GM12878 (cell line): Measurements from ENCODE around the gene DCTN1. TPM values are rescaled to one million over a fixed set of nuclear protein-coding genes. Genes with fewer than 3 reads are reported as not detected.

Experiments used
- ATAC-seq: fragments of 200-7000 bp; cut with Tn5 transposase; 3 replicates; pipeline ENCODE4 v1.9.1; 2020; ENCODE audit warnings: mild to moderate bottlenecking, moderate library complexity
- BruUV-seq: library from RNA; stranded (reverse); fragments of 400-500 nt; replicated peaks from 2 replicates; lab custom pipeline; 2021; lab: Mats Ljungman, UMichigan
- CTCF ChIA-PET: fragments of 300-600 bp; sonication (Branson Sonifier 250); formaldehyde crosslinking; extraction: SDS; loops from one replicate; lab custom pipeline; 2021; ENCODE audit warnings: inconsistent platforms; lab: Yijun Ruan, JAX
- POLR2A ChIA-PET: fragments of 350-600 bp; formaldehyde crosslinking; extraction: SDS; loops from one replicate; lab custom pipeline; 2021; ENCODE audit warnings: inconsistent platforms; lab: Charles Lee
- RAD21 ChIA-PET: fragments of 300-600 bp; sonication (Branson Sonifier 250); formaldehyde crosslinking; loops from one replicate; lab custom pipeline; 2023; ENCODE audit warnings: antibody characterized with exemption; ENCODE audit not compliant: unreplicated experiment; lab: Charles Lee
- SMC1A ChIA-PET: fragments of 300-600 bp; sonication (Branson Sonifier 250); formaldehyde crosslinking; loops from one replicate; lab custom pipeline; 2023; ENCODE audit not compliant: unreplicated experiment, uncharacterized antibody; lab: Charles Lee
- DNase-seq: peaks from one replicate; pipeline ENCODE4 v3.0.0-alpha.2; 2011; ENCODE audit warnings: low read depth, low spot score
- FAIRE-seq: peaks from 3 replicates; lab custom pipeline; 2011; peaks lifted over from hg19 to GRCh38; lab: Jason Lieb, UNC
- H2AFZ ChIP-seq: 2 replicates; pipeline ENCODE4 v1.6.0; 2011; ENCODE audit warnings: low read depth, low read length, control low read depth; ENCODE audit not compliant: control insufficient read depth
- H3K27ac ChIP-seq: 2 replicates; pipeline ENCODE4 v1.5.1; 2011; ENCODE audit warnings: control low read depth; ENCODE audit not compliant: control insufficient read depth, insufficient read depth
- H3K27me3 ChIP-seq, 2 experiments: replicated peaks in 1 of 2; 2 replicates each; pipeline versions ENCODE4 v1.6.0 to v1.6.1; 2011; ENCODE audit warnings: low read length in 1 of 2; ENCODE audit not compliant: control insufficient read depth in 2 of 2, insufficient read depth in 2 of 2
- H3K36me3 ChIP-seq, 2 experiments: 2 replicates each; pipeline ENCODE4 v1.5.1; 2011; ENCODE audit warnings: low read length in 1 of 2; ENCODE audit not compliant: control insufficient read depth in 2 of 2, insufficient read depth in 2 of 2
- H3K4me1 ChIP-seq: 2 replicates; pipeline ENCODE4 v1.6.1; 2011; ENCODE audit warnings: mild to moderate bottlenecking, low read length, moderate library complexity, mixed read lengths; ENCODE audit not compliant: control insufficient read depth, insufficient read depth
- H3K4me2 ChIP-seq: 2 replicates; pipeline ENCODE4 v1.6.0; 2011; ENCODE audit warnings: control low read depth; ENCODE audit not compliant: control insufficient read depth, insufficient read depth
- H3K4me3 ChIP-seq: fragments of 200-600 bp; sonication (generic); 2 replicates; pipeline ENCODE4 v1.5.1; 2016
- H3K79me2 ChIP-seq: 2 replicates; pipeline ENCODE4 v1.6.0; 2011; ENCODE audit warnings: low read length; ENCODE audit not compliant: control insufficient read depth, insufficient read depth
- H3K9ac ChIP-seq: 2 replicates; pipeline ENCODE4 v1.8.0; 2011; ENCODE audit warnings: low read length, control low read depth, mixed read lengths; ENCODE audit not compliant: control insufficient read depth, insufficient read depth
- H3K9me3 ChIP-seq: replicated peaks from 3 replicates; pipeline ENCODE4 v1.5.1; 2011; ENCODE audit warnings: mild to moderate bottlenecking, low read length; ENCODE audit not compliant: control insufficient read depth, insufficient read depth
- H4K20me1 ChIP-seq: 2 replicates; pipeline ENCODE4 v1.6.0; 2011; ENCODE audit not compliant: control insufficient read depth, insufficient read depth
- ASH2L ChIP-seq: fragments of 300-600, 200-600 bp; sonication (generic); IDR thresholded peaks from 2 replicates; pipeline ENCODE4 v1.6.1; 2017; ENCODE audit warnings: low read depth, mild to moderate bottlenecking, borderline replicate concordance
- BMI1 ChIP-seq: fragments of 450-650 bp; IDR thresholded peaks from 2 replicates; pipeline ENCODE4 v1.6.1; 2016; ENCODE audit warnings: mild to moderate bottlenecking, moderate library complexity, borderline replicate concordance
- CBFB ChIP-seq: IDR thresholded peaks from 2 replicates; pipeline ENCODE4 v1.6.1; 2016; ENCODE audit warnings: antibody characterized with exemption, low read depth
- HDGF ChIP-seq: fragments of 450-650 bp; IDR thresholded peaks from 2 replicates; pipeline ENCODE4 v1.6.1; 2016; ENCODE audit warnings: antibody characterized with exemption
- KDM1A ChIP-seq: fragments of 200-600 bp; sonication (generic); IDR thresholded peaks from 2 replicates; pipeline ENCODE4 v1.6.1; 2016; ENCODE audit warnings: borderline replicate concordance
- MYB ChIP-seq: fragments of 150-350 bp; IDR thresholded peaks from 2 replicates; pipeline ENCODE4 v1.6.1; 2014; ENCODE audit warnings: mild to moderate bottlenecking, low read depth, low read length, borderline replicate concordance
- NR2C2 ChIP-seq: IDR thresholded peaks from 2 replicates; pipeline ENCODE4 v1.6.1; 2011; ENCODE audit warnings: borderline replicate concordance, low read depth; ENCODE audit not compliant: control insufficient read depth, insufficient read length
- RAD21 ChIP-seq: IDR thresholded peaks from 2 replicates; pipeline ENCODE4 v1.6.1; 2011; ENCODE audit warnings: mild to moderate bottlenecking, low read depth, low read length, moderate library complexity; ENCODE audit not compliant: insufficient read depth
- TBL1XR1 ChIP-seq: IDR thresholded peaks from 2 replicates; pipeline ENCODE4 v1.6.1; 2012; ENCODE audit warnings: low read depth, low read length, improper control_type of control experiment
- TCF3 ChIP-seq: IDR thresholded peaks from 2 replicates; pipeline ENCODE4 v1.6.1; 2012; ENCODE audit warnings: low read depth, mild to moderate bottlenecking, low read length, borderline replicate concordance; ENCODE audit not compliant: insufficient read depth
- YBX1 ChIP-seq: fragments of 450-650 bp; IDR thresholded peaks from 2 replicates; pipeline ENCODE4 v1.6.1; 2016; ENCODE audit warnings: antibody characterized with exemption
- ZZZ3 ChIP-seq: IDR thresholded peaks from 2 replicates; pipeline ENCODE4 v1.6.1; 2011; ENCODE audit warnings: low read depth; ENCODE audit not compliant: control insufficient read depth, insufficient read length
- WGBS: methylation state at CpG from one replicate; pipeline ENCODE4 v1.1.6; 2016; ENCODE audit warnings: low lambda C conversion rate; ENCODE audit not compliant: insufficient replicate concordance, insufficient coverage; ENCODE audit errors: missing lambda C conversion rate; 5-methylcytosine and 5-hydroxymethylcytosine counted together
- in situ Hi-C: fragments of 300-500 bp; cut with MboI; formaldehyde crosslinking; loops from 9 replicates; pipeline ENCODE4 v1.14.3; 2018; ENCODE audit warnings: mixed read lengths
- intact Hi-C: fragments of 100-400 bp; cut with micrococcal nuclease; formaldehyde crosslinking; loops from one replicate; pipeline ENCODE4 v1.14.2; 2022; ENCODE audit not compliant: unreplicated experiment
- polyA plus RNA-seq, 11 experiments: library from polyadenylated mRNA; depleted of rRNA in 4 of 11; unstranded in 6 of 11; stranded (reverse) in 5 of 11; fragments of >200 nt; fragmentation: Nextera tagmentation in 4 of 11; fragmentation: Illumina TruSeq in 1 of 11; extraction: Ambion mirVana in 4 of 11; extraction: Trizol in 1 of 11; gene quantifications; 1 replicate in 1 of 11; 2 replicates in 10 of 11; pipeline versions ENCODE4 v1.2.1 to v1.2.3, GENCODE V29; 2011 to 2016; ENCODE audit warnings: inconsistent platforms in 2 of 11, missing spikeins in 2 of 11, low read depth in 1 of 11
- total RNA-seq, 4 experiments: library from RNA; depleted of rRNA in 3 of 4; stranded (reverse); fragments of >200 nt in 3 of 4; fragmentation: Illumina TruSeq in 1 of 4; extraction: Trizol in 1 of 4; gene quantifications; 2 replicates each; pipeline versions ENCODE4 v1.2.1 to v1.2.3, GENCODE V29; 2013 to 2021

The DCTN1 gene
- total and polyA plus RNA-seq, 10 of the 15 experiments (the other 5 are each of a cell fraction or from before 2014, with no cell fraction given), result 44.1 to 116 (median 64.8) TPM

- Histone ChIP-seq H3K27me3 (no peaks in the 10 kb centered on the region), H3K4me1 (no peaks in the 10 kb centered on the region; the same call in 1 of the 2 replicates), H3K9ac (no peak overlapping the region), H3K27ac (no peak overlapping the region), H3K4me2 (no peak overlapping the region), H3K79me2 (peaks cover 15% of the 10 kb centered on the region), H3K4me3 (no peak overlapping the region), H3K9me3 (no peaks in the 10 kb centered on the region), H3K36me3 (no peaks in the 10 kb centered on the region; a peak in 1 of 4 replicates), H2AFZ (no peak overlapping the region), H4K20me1 (peaks cover 9% of the 10 kb centered on the region; the same call in 1 of the 2 replicates)
- in situ Hi-C loops (no loop called here), intact Hi-C loops (no loop called here)
- ChIA-PET CTCF (no interaction called here), POLR2A (no interaction called here), RAD21 (no interaction called here), SMC1A (no interaction called here)
- no TSS peak for BruUV-seq
- TF ChIP-seq CBFB, result no peak
- TF ChIP-seq HDGF, result no peak
- no peak for TF ChIP-seq TBL1XR1
- DNase-seq, result no peak
- 89% methylated on average over 3 of the region's 3 CpGs for WGBS
- FAIRE-seq, result no peak
- ATAC-seq, result no peak
Observed at GRCh38 chr2:74384051-74384450, 3.9 kb upstream of the DCTN1 start.

- Histone ChIP-seq H3K4me1 (no peaks in the 10 kb centered on the region; the same call in 1 of the 2 replicates), H3K27me3 (no peaks in the 10 kb centered on the region), H3K79me2 (peaks cover 13% of the 10 kb centered on the region), H3K36me3 (no peaks in the 10 kb centered on the region; a peak in 2 of 4 replicates), H3K9me3 (no peaks in the 10 kb centered on the region), H3K4me2 (no peak overlapping the region), H2AFZ (no peak overlapping the region), H3K27ac (no peak overlapping the region), H4K20me1 (peaks cover 10% of the 10 kb centered on the region; the same call in 1 of the 2 replicates), H3K4me3 (no peak overlapping the region), H3K9ac (no peak overlapping the region)
- intact Hi-C loops (no loop called here), in situ Hi-C loops (no loop called here)
- ChIA-PET CTCF (interaction anchor here (2.5 kb wide), 1 partner anchor 9 kb away, joined by 16 read pairs; no protein-coding TSS in a partner anchor), SMC1A (no interaction called here), RAD21 (interaction anchor here (2.4 kb wide), 1 partner anchor 8 kb away, joined by 9 read pairs; no protein-coding TSS in a partner anchor), POLR2A (no interaction called here)
- FAIRE-seq, result no peak
- DNase-seq, result no peak
- ATAC-seq, result no peak
- BruUV-seq, result no TSS peak
- no peak for TF ChIP-seq ASH2L
- no peak for TF ChIP-seq ZZZ3
- no peak for TF ChIP-seq TCF3
- no peak for TF ChIP-seq YBX1
- TF ChIP-seq RAD21, result no peak
- TF ChIP-seq BMI1, result no peak
- no peak for TF ChIP-seq NR2C2
- no peak for TF ChIP-seq MYB
- no peak for TF ChIP-seq KDM1A
- 96% methylated on average over 1 of the region's 1 CpG for WGBS
Observed at GRCh38 chr2:74383254-74383653, 3.1 kb upstream of the DCTN1 start.
